ENCODE results near the gene CHSY1.

Gene CHSY1

GRCh38 chr15:101183931-101184305 is 67.9 kb downstream of the CHSY1 start:
- no peak for DNase-seq (ENCODE audit: low read depth)
- TF ChIP-seq, protein P1, sequence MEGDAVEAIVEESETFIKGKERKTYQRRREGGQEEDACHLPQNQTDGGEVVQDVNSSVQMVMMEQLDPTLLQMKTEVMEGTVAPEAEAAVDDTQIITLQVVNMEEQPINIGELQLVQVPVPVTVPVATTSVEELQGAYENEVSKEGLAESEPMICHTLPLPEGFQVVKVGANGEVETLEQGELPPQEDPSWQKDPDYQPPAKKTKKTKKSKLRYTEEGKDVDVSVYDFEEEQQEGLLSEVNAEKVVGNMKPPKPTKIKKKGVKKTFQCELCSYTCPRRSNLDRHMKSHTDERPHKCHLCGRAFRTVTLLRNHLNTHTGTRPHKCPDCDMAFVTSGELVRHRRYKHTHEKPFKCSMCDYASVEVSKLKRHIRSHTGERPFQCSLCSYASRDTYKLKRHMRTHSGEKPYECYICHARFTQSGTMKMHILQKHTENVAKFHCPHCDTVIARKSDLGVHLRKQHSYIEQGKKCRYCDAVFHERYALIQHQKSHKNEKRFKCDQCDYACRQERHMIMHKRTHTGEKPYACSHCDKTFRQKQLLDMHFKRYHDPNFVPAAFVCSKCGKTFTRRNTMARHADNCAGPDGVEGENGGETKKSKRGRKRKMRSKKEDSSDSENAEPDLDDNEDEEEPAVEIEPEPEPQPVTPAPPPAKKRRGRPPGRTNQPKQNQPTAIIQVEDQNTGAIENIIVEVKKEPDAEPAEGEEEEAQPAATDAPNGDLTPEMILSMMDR (IDR thresholded peaks at IDR 0.05; ENCODE audit: insufficient read depth, low read depth, low read length, missing control alignments): no peak
- H3K4me3 ChIP-seq (ENCODE audit: low read length): no peak overlapping the region

DNA sequence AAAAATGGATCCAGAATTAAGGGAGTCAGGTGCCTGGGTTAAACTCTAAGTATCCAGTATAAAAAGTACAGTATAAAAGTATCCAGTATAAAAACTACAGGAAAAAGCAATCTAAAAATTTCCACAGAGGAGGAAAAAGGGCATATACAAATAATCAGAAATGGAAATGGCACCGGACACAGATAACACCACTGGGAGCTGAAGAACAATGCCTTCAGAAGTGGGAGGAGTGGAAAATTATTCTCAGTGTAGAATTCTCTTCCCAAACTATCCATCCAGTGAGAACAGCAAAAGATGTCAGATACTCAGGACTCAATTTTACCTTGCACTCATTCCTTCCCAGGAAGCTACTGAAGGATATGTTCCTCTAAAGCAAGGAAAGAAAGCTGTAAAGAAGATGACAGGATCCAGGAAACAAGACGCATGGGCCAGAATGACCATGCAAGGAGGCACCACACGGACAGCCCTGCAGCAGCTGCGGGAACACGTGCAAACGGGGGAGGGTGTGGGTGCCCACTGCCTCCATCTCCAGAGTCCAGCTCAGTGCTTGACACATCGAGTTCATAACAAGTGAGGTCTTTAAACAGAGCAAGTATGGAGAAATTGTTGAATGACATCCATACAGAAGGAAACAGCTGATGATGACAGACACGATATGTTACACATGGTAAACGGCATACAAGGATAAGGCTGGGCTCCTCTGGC is 68.5 kb downstream of the CHSY1 start:
- no peak for DNase-seq (ENCODE audit: low read depth)

DNA sequence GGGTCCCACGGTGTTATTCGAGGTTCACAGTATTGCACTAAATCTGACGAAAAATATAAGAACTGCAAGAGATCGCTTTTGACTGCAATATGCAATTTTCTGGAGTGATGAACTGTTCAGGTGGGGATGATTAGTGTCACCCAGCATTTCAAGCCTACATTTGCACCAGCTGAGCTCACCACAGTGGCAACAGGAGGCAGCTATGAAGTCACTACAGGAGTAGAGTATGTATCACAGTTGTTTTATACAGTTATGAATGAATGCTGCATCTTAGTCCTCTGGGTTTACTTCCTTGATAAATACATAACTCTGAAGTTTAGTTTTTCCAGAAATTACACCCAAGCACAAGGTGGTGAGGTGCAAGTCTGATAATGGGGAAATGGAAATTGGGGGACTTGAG is 69.6 kb downstream of the CHSY1 start:
- TF ChIP-seq, protein P1 (IDR thresholded peaks at IDR 0.05; ENCODE audit: insufficient read depth, low read depth, low read length, missing control alignments): no peak
- DNase-seq (ENCODE audit: low read depth): no peak
- H3K4me3 ChIP-seq (ENCODE audit: low read length): no peak overlapping the region

More for the DNA sequence above, 68.5 kb downstream of the CHSY1 start:
- H3K4me3 ChIP-seq (ENCODE audit: low read length): no peak overlapping the region
- TF ChIP-seq, protein P1 (IDR thresholded peaks at IDR 0.05; ENCODE audit: insufficient read depth, low read depth, low read length, missing control alignments): no peak

DNA sequence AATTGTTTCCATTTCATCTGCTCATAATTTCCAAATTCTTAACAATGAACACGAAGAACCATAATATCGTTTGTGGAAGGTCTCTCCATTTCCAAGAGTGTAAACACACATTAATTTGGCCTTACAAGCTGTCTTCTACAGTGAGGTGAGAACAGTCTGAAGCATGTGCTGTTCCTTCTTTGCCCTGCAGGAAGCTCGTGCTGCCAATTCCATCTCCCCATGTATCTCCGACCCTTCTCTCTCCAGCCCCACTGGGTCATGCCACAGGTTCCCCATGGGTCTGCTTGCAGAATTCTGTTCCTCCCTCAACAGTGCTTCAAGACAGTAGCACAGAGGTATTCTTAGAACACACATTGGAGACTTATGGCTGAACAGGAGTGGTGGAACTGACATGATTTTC is 70.5 kb downstream of the CHSY1 start:
- DNase-seq (ENCODE audit: low read depth): no peak
- TF ChIP-seq, protein P1 (IDR thresholded peaks at IDR 0.05; ENCODE audit: insufficient read depth, low read depth, low read length, missing control alignments): no peak
- H3K4me3 ChIP-seq (ENCODE audit: low read length): no peak overlapping the region

DNA sequence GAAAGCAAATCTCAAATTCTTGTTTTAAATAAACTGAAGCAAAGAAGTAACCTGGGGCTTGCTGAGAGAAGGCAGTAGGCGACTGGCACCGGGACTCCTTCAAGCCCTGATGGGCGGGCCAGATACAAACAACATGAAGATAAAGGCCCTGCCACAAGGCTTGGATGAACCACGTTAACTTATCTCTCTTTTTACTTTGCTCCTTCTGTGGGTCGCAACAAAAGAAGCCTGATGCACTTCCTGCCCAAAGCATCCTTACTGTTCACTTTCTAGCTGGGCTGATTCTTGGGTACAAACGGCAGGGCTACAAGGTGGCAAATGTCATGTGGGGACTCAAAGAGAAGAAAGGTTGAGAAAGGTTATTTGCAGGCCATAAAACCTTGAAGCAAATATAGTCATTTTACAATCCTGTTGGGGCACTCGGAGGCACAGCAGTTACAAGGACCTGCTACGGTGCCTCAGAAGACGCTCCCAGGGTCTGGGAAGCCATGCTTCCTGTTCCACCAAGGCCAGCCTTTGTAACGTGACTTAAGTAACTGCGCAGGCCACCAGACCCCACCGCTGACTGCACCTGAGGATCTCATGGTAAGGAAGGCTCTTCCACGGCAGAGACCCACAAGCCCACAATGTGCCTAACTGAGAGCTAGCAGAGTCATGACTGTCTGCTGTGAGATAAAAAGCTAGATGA is 71.1 kb downstream of the CHSY1 start:
- no peak for DNase-seq (ENCODE audit: low read depth)
- TF ChIP-seq, protein P1 (IDR thresholded peaks at IDR 0.05; ENCODE audit: insufficient read depth, low read depth, low read length, missing control alignments): no peak
- H3K4me3 ChIP-seq (ENCODE audit: low read length): no peak overlapping the region

DNA sequence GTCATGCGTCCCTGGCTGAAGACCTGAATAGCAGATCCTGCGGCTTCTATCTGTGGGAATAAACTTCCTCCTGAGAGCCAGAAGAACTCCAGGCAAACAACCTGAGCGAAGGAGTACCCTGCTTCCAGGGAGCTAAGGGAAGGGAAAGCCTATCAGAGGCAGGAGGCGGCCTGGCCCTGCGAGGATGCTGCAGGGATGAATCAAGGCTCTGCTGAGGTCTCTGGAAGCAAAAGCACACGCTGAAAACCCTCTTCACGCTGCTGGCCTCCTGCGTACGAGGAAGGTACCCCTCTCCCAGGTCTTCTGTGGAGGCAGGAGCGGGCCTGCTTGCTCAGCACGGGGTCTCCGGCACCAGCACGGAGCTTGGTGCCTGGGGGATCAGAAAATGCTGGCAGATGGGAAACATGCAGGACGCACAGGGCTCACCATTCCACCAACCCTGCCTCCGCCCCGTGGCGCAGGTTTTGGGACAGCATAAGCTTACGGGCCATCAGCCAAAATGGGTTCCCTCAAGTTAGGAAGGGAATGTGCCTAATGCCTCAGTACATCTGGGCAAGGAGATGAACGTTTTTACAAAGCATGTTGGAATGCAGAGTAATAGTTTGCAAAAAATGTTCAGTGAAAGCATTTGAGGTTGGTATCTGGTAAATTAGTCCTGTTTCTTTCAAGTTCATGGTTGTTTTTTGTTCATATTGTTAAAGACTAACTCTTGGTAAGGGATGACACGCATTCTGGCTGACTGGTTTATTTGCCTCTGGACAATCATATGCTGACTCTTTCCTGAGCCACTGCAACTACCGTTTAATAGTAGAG is 72.3 kb downstream of the CHSY1 start:
- no peak for DNase-seq (ENCODE audit: low read depth)
- TF ChIP-seq, protein P1 (IDR thresholded peaks at IDR 0.05; ENCODE audit: insufficient read depth, low read depth, low read length, missing control alignments): no peak

More for the DNA sequence above, 72.3 kb downstream of the CHSY1 start:
- no peak overlapping the region for H3K4me3 ChIP-seq (ENCODE audit: low read length)
